HUES6 (cell line): ENCODE measurements around the gene CADM2.

Experiments
- H3K27ac ChIP-seq: 2 replicates; pipeline ENCODE4 v1.7.0; 2013; ENCODE audit warnings: low read depth, mild to moderate bottlenecking, low read length, inconsistent platforms
- H3K27me3 ChIP-seq: 2 replicates; pipeline ENCODE4 v1.6.1; 2013; ENCODE audit warnings: low read length; ENCODE audit not compliant: control insufficient read depth, insufficient read depth
- H3K36me3 ChIP-seq: 2 replicates; pipeline ENCODE4 v1.6.1; 2013; ENCODE audit warnings: low read length; ENCODE audit not compliant: control insufficient read depth, insufficient read depth
- H3K4me1 ChIP-seq: 2 replicates; pipeline ENCODE4 v1.6.1; 2013; ENCODE audit warnings: low read length; ENCODE audit not compliant: control insufficient read depth, insufficient read depth
- H3K4me3 ChIP-seq: 2 replicates; pipeline ENCODE4 v1.5.1; 2013; ENCODE audit warnings: low read depth, low read length
- H3K9ac ChIP-seq: one replicate; pipeline ENCODE4 v1.6.1; 2013; ENCODE audit warnings: mild to moderate bottlenecking, low read length
- H3K9me3 ChIP-seq: 2 replicates; pipeline ENCODE4 v1.6.1; 2013; ENCODE audit warnings: low read depth, low read length; ENCODE audit not compliant: control insufficient read depth, insufficient read depth

Gene CADM2

GRCh38 chr3:84984429-84984828 is 25.6 kb downstream of the CADM2 start:
- Histone ChIP-seq H3K36me3 (no peaks in the 10 kb centered on the region), H3K27me3 (no peaks in the 10 kb centered on the region), H3K27ac (no peak overlapping the region), H3K4me3 (no peak overlapping the region), H3K4me1 (no peaks in the 10 kb centered on the region), H3K9ac (no peak overlapping the region), H3K9me3 (no peaks in the 10 kb centered on the region)

GRCh38 chr3:84985795-84986194 is 27.0 kb downstream of the CADM2 start:
- Histone ChIP-seq H3K27ac (no peak overlapping the region), H3K4me3 (no peak overlapping the region), H3K9me3 (no peaks in the 10 kb centered on the region), H3K9ac (no peak overlapping the region), H3K4me1 (no peaks in the 10 kb centered on the region), H3K27me3 (no peaks in the 10 kb centered on the region), H3K36me3 (no peaks in the 10 kb centered on the region)

- Histone ChIP-seq H3K4me1 (no peaks in the 10 kb centered on the region; the same call in 1 of the 2 replicates), H3K9me3 (no peaks in the 10 kb centered on the region), H3K4me3 (no peak overlapping the region), H3K9ac (no peak overlapping the region), H3K27ac (no peak overlapping the region), H3K36me3 (no peaks in the 10 kb centered on the region), H3K27me3 (no peaks in the 10 kb centered on the region)
Observed at GRCh38 chr3:84987706-84988504, 29.1 kb downstream of the CADM2 start.

- no peak overlapping the region for H3K27ac ChIP-seq
- no peaks in the 10 kb centered on the region for H3K27me3 ChIP-seq
- no peak overlapping the region for H3K4me3 ChIP-seq
- no peaks in the 10 kb centered on the region for H3K9me3 ChIP-seq
- no peaks in the 10 kb centered on the region for H3K36me3 ChIP-seq
- no peak overlapping the region for H3K9ac ChIP-seq
- H3K4me1 ChIP-seq = no peaks in the 10 kb centered on the region; the same call in 1 of the 2 replicates
Observed at GRCh38 chr3:84989102-84989501, 30.3 kb downstream of the CADM2 start.

DNA sequence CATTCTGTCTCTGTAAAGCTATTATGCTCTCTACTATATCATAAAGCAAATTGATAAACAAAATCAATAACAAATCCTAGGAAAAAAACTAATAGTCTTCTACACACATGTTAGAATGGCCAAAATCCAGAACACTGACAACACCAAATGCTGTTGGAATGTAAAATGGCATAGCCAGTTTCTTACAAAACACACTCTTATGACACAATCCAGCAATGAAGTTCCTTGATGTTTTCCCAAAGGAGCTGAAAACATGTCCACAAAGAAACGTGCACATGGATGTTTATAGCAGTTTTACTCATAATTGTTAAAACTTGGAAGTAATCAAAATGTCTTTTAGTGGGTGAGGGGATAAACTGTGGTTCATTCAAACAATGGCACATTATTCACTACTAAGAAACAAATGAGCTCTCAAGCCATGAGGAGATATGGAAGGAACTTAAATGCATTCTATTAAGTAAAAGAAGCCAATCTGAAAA is 32.7 kb downstream of the CADM2 start:
- no peak overlapping the region for H3K27ac ChIP-seq
- H3K27me3 ChIP-seq = no peaks in the 10 kb centered on the region
- no peak overlapping the region for H3K4me3 ChIP-seq

GRCh38 chr3:84993956-84994355 is 35.2 kb downstream of the CADM2 start:
- H3K9me3 ChIP-seq = no peaks in the 10 kb centered on the region
- no peak overlapping the region for H3K9ac ChIP-seq
- H3K4me1 ChIP-seq = peaks cover 6% of the 10 kb centered on the region; the same call in 1 of the 2 replicates

More for the DNA sequence above, 32.7 kb downstream of the CADM2 start:
- H3K4me1 ChIP-seq = no peaks in the 10 kb centered on the region; the same call in 1 of the 2 replicates
- no peaks in the 10 kb centered on the region for H3K9me3 ChIP-seq
- H3K9ac ChIP-seq = no peak overlapping the region
- H3K36me3 ChIP-seq = no peaks in the 10 kb centered on the region

DNA sequence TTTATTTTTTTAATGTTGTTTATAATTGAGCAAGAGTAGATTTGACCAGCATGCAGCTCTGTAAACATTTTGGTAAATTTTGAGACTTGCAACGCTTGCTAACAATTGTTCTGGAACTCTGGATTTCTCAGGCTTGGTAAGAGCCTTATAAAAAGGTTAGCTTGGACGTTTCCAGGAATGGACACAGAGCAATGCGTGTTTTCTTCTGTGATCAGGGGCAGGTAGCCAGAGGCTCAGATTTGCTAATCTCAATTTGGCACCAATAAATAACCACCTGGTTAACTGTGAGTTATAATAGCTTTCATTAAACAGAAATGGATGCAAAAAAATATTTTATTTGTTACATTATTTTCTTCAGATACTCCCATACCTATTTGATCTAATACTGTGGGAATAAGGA is 39.8 kb downstream of the CADM2 start:
- Histone ChIP-seq H3K36me3 (no peaks in the 10 kb centered on the region), H3K4me3 (no peak overlapping the region), H3K4me1 (peaks cover 8% of the 10 kb centered on the region; the same call in 1 of the 2 replicates), H3K27me3 (no peaks in the 10 kb centered on the region), H3K9me3 (no peaks in the 10 kb centered on the region), H3K9ac (no peak overlapping the region), H3K27ac (no peak overlapping the region)

More at GRCh38 chr3:84993956-84994355, 35.2 kb downstream of the CADM2 start:
- Histone ChIP-seq H3K27ac (no peak overlapping the region), H3K4me3 (no peak overlapping the region), H3K36me3 (no peaks in the 10 kb centered on the region), H3K27me3 (no peaks in the 10 kb centered on the region)

- Histone ChIP-seq H3K4me1 (peaks cover 9% of the 10 kb centered on the region; the same call in 1 of the 2 replicates), H3K4me3 (no peak overlapping the region), H3K36me3 (no peaks in the 10 kb centered on the region), H3K9ac (no peak overlapping the region), H3K27me3 (no peaks in the 10 kb centered on the region), H3K9me3 (no peaks in the 10 kb centered on the region), H3K27ac (no peak overlapping the region)
Observed at GRCh38 chr3:85003479-85003878, 44.7 kb downstream of the CADM2 start.

DNA sequence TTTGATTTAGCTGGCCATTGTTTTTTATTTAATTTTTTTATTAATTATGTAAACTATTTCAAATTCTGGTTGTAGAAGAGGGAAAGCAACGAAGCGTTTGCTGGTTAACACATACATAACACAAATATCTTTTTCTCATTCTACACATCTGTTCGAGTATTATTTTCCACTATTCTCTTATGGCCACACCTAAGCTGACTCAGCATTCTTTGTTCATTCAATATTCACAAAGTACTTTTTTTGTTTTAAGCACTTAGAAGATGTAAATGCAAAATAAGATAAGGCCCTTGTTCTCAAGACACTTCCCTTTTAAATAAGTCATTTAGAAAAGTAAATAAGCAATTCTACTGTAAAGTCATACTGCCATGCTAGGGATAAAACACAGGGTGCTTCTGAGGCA is 45.4 kb downstream of the CADM2 start:
- H3K9ac ChIP-seq = no peak overlapping the region

DNA sequence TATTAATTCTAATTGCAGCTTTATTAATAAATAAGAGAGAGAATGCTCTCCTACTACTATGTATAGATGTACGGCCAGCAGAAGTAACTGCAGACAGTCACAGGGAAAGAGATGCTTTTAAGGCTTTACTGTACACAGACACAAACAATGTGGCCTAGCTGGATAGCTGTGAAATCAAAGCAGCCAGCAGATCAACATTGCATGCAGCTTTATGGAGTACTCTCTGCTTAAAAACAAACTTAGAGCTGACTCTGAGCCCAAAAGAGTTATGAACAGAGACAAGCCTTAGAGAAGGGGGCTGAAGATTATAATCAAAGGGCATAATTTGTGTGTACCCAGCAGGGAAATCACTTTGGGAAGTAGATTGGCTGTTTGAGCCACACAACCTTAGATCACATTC is 47.2 kb downstream of the CADM2 start:
- H3K27ac ChIP-seq = no peak overlapping the region
- no peak overlapping the region for H3K4me3 ChIP-seq
- H3K27me3 ChIP-seq = no peaks in the 10 kb centered on the region
- no peak overlapping the region for H3K9ac ChIP-seq
- H3K36me3 ChIP-seq = no peaks in the 10 kb centered on the region
- H3K4me1 ChIP-seq = peaks cover 2% of the 10 kb centered on the region; the same call in 1 of the 2 replicates
- no peaks in the 10 kb centered on the region for H3K9me3 ChIP-seq

More for the DNA sequence above, 45.4 kb downstream of the CADM2 start:
- Histone ChIP-seq H3K27me3 (no peaks in the 10 kb centered on the region), H3K4me1 (peaks cover 2% of the 10 kb centered on the region; the same call in 1 of the 2 replicates), H3K27ac (no peak overlapping the region), H3K4me3 (no peak overlapping the region), H3K9me3 (no peaks in the 10 kb centered on the region), H3K36me3 (no peaks in the 10 kb centered on the region)
